Prostate gland (tissue), 2 donors: ENCODE measurements around the gene MEIOB.
"Not testable (repeated sequence)": the region's sequence is repeated elsewhere in the genome, so short reads cannot be mapped to it uniquely, and the experiment has no call there.

Experiments used
- POLR2A ChIP-seq: fragments of 450-650 bp; IDR thresholded peaks from one replicate; pipeline ENCODE4 v1.6.1; 2016; ENCODE audit warnings: antibody characterized with exemption, mild to moderate bottlenecking
- POLR2AphosphoS5 ChIP-seq: sonication (generic); formaldehyde crosslinking; IDR thresholded peaks from one replicate; pipeline ENCODE4 v1.6.1; 2017; ENCODE audit warnings: antibody characterized with exemption
- TF ChIP-seq, protein P1 (sequence below), 4 experiments: fragments of 200-600 bp in 2 of 4; fragments of 450-650 bp in 2 of 4; sonication (generic) in 2 of 4; IDR thresholded peaks; 1 replicate in 3 of 4; 2 replicates in 1 of 4; pipeline ENCODE4 v1.5.1; 2016 to 2019; ENCODE audit warnings: antibody characterized with exemption in 4 of 4, mild to moderate bottlenecking in 2 of 4, moderate library complexity in 2 of 4

DNA sequence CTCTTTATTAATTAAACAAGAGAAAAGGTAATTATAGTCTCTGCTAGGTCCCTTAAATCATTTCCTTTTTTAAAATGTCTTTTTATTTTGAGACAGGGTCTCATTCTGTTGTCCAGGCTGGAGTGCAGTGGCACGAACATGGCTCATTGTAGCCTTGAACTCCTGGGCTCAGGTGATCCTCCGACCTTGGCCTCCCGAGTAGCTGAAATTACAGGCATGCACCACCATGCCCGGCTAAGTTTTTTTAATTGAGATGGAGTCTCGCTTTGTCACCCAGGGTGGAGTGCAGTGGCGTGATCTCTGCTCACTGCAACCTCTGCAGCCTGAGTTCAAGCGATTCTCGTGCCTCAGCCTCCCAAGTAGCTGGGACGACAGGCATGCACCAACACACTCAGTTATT, 9.2 kb upstream of the MEIOB start:
- TF ChIP-seq, protein P1, sequence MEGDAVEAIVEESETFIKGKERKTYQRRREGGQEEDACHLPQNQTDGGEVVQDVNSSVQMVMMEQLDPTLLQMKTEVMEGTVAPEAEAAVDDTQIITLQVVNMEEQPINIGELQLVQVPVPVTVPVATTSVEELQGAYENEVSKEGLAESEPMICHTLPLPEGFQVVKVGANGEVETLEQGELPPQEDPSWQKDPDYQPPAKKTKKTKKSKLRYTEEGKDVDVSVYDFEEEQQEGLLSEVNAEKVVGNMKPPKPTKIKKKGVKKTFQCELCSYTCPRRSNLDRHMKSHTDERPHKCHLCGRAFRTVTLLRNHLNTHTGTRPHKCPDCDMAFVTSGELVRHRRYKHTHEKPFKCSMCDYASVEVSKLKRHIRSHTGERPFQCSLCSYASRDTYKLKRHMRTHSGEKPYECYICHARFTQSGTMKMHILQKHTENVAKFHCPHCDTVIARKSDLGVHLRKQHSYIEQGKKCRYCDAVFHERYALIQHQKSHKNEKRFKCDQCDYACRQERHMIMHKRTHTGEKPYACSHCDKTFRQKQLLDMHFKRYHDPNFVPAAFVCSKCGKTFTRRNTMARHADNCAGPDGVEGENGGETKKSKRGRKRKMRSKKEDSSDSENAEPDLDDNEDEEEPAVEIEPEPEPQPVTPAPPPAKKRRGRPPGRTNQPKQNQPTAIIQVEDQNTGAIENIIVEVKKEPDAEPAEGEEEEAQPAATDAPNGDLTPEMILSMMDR (IDR thresholded peaks at IDR 0.05) = not testable (repeated sequence)
- TF ChIP-seq POLR2AphosphoS5, POLR2A: not testable (repeated sequence)
